ENCODE results near the gene ASB16.

- TF ChIP-seq POLR2A (IDR thresholded peaks at IDR 0.05; ENCODE audit: low read length) (no peak), GATA1 (IDR thresholded peaks at IDR 0.05; ENCODE audit: low read depth, low read length) (no peak)
Observed at GRCh38 chr17:44170499-44171201, at the start of gene ASB16.

Measured in erythroblast (primary cell).